GM12878 (cell line): Measurements from ENCODE around the gene KTI12. TPM values are rescaled to one million over a fixed set of nuclear protein-coding genes. Genes with fewer than 3 reads are reported as not detected.

Experiments used
- RBBP5 ChIP-seq: fragments of 200-600 bp; sonication (generic); conservative IDR thresholded peaks from 2 replicates; pipeline ENCODE4 v1.6.1; 2016
- SIX5 ChIP-seq: IDR thresholded peaks from 2 replicates; pipeline ENCODE4 v1.6.1; 2011; ENCODE audit warnings: mild to moderate bottlenecking, low read depth, low read length, moderate library complexity; ENCODE audit not compliant: severe bottlenecking
- polyA plus RNA-seq, 11 experiments: library from polyadenylated mRNA; depleted of rRNA in 4 of 11; unstranded in 6 of 11; stranded (reverse) in 5 of 11; fragments of >200 nt; fragmentation: Nextera tagmentation in 4 of 11; fragmentation: Illumina TruSeq in 1 of 11; extraction: Ambion mirVana in 4 of 11; extraction: Trizol in 1 of 11; gene quantifications; 1 replicate in 1 of 11; 2 replicates in 10 of 11; pipeline versions ENCODE4 v1.2.1 to v1.2.3, GENCODE V29; 2011 to 2016; ENCODE audit warnings: inconsistent platforms in 2 of 11, missing spikeins in 2 of 11, low read depth in 1 of 11
- total RNA-seq, 4 experiments: library from RNA; depleted of rRNA in 3 of 4; stranded (reverse); fragments of >200 nt in 3 of 4; fragmentation: Illumina TruSeq in 1 of 4; extraction: Trizol in 1 of 4; gene quantifications; 2 replicates each; pipeline versions ENCODE4 v1.2.1 to v1.2.3, GENCODE V29; 2013 to 2021
- TF ChIP-seq, protein P1 (sequence below): fragments of 450-650 bp; IDR thresholded peaks from 2 replicates; pipeline ENCODE4 v1.6.1; 2017; ENCODE audit warnings: low read depth, mild to moderate bottlenecking, moderate library complexity
- TF ChIP-seq, protein P2 (sequence below): fragments of 450-650 bp; IDR thresholded peaks from 2 replicates; pipeline ENCODE4 v1.6.1; 2016; ENCODE audit warnings: mild to moderate bottlenecking
- TF ChIP-seq, protein P3 (sequence below): fragments of 450-650 bp; conservative IDR thresholded peaks from 2 replicates; pipeline ENCODE4 v1.6.1; 2017; ENCODE audit warnings: mild to moderate bottlenecking, moderate library complexity

KTI12 gene
- total and polyA plus RNA-seq, 10 of the 15 experiments (the other 5 are each of a cell fraction or from before 2014, with no cell fraction given), result 2.7 to 32.4 (median 17.6) TPM

DNA sequence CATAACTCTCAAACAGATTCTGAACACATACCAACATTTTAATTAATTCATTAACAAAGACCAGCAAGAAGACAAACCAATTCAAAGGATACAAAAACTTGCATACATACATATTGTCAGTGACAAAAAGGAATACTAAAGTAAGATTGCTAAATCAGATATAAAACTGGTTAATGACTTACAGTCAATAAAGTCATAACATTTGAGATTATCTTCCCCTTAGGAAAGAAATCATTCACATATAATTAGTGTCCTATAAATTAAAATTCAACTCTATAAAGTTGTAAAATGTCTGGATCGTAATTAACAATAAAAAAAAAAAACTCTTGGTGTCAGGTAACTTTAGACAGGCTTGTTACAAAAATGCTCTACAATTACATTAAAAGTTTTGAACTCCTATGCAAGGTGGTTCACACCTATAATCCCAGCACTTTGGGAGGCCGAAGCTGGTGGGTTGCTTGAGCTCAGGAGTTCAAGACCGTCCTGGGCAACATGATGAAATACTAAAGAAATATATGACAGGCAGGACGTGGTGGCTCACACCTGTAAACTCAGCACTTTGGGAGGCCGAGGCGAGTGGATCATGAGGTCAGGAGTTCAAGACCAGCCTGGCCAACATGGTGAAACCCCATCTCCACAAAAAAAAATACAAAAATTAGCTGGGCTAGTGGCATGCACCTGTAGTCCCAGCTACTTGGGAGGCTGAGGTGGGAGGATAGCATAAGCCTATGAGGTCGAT, 25.4 kb downstream of the KTI12 start (continued):
- TF ChIP-seq, protein P1, sequence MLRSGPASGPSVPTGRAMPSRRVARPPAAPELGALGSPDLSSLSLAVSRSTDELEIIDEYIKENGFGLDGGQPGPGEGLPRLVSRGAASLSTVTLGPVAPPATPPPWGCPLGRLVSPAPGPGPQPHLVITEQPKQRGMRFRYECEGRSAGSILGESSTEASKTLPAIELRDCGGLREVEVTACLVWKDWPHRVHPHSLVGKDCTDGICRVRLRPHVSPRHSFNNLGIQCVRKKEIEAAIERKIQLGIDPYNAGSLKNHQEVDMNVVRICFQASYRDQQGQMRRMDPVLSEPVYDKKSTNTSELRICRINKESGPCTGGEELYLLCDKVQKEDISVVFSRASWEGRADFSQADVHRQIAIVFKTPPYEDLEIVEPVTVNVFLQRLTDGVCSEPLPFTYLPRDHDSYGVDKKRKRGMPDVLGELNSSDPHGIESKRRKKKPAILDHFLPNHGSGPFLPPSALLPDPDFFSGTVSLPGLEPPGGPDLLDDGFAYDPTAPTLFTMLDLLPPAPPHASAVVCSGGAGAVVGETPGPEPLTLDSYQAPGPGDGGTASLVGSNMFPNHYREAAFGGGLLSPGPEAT, result no peak
- TF ChIP-seq SIX5 (no peak), RBBP5 (no peak)
- TF ChIP-seq, protein P2, sequence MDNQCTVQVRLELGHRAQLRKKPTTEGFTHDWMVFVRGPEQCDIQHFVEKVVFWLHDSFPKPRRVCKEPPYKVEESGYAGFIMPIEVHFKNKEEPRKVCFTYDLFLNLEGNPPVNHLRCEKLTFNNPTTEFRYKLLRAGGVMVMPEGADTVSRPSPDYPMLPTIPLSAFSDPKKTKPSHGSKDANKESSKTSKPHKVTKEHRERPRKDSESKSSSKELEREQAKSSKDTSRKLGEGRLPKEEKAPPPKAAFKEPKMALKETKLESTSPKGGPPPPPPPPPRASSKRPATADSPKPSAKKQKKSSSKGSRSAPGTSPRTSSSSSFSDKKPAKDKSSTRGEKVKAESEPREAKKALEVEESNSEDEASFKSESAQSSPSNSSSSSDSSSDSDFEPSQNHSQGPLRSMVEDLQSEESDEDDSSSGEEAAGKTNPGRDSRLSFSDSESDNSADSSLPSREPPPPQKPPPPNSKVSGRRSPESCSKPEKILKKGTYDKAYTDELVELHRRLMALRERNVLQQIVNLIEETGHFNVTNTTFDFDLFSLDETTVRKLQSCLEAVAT, result no peak
- TF ChIP-seq, protein P3, sequence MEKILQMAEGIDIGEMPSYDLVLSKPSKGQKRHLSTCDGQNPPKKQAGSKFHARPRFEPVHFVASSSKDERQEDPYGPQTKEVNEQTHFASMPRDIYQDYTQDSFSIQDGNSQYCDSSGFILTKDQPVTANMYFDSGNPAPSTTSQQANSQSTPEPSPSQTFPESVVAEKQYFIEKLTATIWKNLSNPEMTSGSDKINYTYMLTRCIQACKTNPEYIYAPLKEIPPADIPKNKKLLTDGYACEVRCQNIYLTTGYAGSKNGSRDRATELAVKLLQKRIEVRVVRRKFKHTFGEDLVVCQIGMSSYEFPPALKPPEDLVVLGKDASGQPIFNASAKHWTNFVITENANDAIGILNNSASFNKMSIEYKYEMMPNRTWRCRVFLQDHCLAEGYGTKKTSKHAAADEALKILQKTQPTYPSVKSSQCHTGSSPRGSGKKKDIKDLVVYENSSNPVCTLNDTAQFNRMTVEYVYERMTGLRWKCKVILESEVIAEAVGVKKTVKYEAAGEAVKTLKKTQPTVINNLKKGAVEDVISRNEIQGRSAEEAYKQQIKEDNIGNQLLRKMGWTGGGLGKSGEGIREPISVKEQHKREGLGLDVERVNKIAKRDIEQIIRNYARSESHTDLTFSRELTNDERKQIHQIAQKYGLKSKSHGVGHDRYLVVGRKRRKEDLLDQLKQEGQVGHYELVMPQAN, result no peak
